ENCODE measurements around the gene KMT2B. TPM values are rescaled to one million over a fixed set of nuclear protein-coding genes. Genes with fewer than 3 reads are reported as not detected.
"Not testable (repeated sequence)": the region's sequence is repeated elsewhere in the genome, so short reads cannot be mapped to it uniquely, and the experiment has no call there.

Gene KMT2B, protein sequence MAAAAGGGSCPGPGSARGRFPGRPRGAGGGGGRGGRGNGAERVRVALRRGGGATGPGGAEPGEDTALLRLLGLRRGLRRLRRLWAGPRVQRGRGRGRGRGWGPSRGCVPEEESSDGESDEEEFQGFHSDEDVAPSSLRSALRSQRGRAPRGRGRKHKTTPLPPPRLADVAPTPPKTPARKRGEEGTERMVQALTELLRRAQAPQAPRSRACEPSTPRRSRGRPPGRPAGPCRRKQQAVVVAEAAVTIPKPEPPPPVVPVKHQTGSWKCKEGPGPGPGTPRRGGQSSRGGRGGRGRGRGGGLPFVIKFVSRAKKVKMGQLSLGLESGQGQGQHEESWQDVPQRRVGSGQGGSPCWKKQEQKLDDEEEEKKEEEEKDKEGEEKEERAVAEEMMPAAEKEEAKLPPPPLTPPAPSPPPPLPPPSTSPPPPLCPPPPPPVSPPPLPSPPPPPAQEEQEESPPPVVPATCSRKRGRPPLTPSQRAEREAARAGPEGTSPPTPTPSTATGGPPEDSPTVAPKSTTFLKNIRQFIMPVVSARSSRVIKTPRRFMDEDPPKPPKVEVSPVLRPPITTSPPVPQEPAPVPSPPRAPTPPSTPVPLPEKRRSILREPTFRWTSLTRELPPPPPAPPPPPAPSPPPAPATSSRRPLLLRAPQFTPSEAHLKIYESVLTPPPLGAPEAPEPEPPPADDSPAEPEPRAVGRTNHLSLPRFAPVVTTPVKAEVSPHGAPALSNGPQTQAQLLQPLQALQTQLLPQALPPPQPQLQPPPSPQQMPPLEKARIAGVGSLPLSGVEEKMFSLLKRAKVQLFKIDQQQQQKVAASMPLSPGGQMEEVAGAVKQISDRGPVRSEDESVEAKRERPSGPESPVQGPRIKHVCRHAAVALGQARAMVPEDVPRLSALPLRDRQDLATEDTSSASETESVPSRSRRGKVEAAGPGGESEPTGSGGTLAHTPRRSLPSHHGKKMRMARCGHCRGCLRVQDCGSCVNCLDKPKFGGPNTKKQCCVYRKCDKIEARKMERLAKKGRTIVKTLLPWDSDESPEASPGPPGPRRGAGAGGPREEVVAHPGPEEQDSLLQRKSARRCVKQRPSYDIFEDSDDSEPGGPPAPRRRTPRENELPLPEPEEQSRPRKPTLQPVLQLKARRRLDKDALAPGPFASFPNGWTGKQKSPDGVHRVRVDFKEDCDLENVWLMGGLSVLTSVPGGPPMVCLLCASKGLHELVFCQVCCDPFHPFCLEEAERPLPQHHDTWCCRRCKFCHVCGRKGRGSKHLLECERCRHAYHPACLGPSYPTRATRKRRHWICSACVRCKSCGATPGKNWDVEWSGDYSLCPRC (N-terminal part only)
- 11.8 TPM for total RNA-seq

DNA sequence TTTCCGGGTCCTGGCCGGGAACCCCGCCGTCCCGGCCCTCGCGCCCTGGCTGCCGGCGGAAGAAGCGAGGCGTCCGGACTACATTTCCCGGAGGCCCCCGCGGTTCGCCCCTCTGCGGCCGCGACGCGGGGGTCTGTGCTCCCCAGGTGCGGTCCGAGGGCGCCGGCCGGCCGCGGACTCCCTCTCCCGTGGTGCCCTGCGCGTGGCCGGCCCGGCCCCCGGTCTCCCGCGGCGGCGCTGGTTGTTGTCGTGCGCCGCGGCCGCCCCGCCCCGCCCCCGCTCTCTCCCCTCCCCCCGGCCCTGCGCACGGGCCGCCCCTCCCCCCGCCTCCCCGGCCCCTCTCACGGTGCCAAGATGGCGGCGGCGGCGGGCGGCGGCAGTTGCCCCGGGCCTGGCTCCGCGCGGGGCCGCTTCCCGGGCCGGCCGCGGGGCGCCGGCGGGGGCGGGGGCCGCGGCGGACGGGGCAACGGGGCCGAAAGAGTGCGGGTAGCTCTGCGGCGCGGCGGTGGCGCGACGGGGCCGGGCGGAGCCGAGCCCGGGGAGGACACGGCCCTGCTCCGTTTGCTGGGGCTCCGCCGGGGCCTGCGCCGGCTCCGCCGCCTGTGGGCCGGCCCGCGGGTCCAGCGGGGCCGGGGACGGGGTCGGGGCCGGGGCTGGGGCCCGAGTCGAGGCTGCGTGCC, at the start of gene KMT2B:
KMT2B (plus strand) TSS at position 339 of the 680 bp plus-strand sequence; CDS start at position 355, 16 bp downstream.
- no peak for DNase-seq

DNA sequence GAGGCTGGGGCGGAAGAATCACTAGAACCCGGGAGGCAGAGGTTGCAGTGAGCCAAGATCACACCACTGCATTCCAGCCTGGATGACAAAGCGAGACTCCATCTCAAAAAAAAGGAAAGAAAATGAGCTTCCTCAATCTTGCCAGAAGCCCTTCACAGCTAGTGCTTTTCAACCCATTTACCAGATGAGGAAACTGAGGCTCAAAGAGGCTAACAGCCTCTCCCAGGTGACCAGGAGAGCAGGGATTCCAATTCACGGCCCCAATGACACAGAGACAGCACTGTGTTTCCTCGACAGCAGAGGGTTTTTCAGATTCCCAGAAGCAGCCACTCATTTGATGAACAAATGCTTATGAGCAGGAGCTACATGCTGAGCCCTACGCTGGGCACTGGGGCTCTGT, 48.2 kb upstream of the KMT2B start:
- DNase-seq, result no peak

DNA sequence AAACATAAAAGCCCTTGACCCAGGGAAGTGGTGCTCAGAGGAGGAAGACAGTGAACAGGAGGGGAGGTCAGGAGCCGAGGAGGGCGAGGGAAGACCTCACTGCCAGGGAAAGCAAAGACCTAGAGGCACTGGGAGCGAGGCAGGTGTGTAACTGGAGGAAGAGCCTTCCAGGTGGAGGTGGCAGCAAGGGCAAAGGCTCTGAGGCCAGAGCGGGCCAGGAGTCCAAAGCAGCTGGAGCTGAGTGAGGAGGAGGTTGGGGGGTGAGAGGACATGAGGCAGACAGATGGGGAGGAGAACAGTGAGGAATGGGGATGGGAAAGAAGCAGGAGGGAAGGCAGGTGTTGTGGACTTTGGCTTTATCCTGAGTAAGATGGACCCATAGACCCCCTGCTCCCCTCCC, 47.8 kb upstream of the KMT2B start:
- DNase-seq, result no peak

DNA sequence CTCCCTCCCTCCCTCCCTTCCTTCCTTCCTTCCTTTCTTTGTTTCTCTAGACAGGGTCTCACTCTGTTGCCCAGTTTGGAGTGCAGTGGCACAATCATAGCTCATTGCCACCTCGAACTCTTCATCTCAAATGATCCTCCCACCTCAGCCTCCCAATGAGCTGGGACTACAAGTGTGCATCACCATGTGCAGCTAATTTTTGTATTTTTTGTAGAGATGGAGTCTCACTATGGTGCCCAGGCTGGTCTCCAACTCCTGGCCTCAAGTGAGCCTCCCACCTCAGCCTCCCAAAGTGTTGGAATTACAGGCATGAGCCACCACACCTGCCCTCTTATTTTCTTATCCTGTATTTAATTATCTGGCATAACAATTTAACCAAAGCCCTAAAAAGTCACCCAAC, 47.1 kb upstream of the KMT2B start:
- DNase-seq, result no peak

DNA sequence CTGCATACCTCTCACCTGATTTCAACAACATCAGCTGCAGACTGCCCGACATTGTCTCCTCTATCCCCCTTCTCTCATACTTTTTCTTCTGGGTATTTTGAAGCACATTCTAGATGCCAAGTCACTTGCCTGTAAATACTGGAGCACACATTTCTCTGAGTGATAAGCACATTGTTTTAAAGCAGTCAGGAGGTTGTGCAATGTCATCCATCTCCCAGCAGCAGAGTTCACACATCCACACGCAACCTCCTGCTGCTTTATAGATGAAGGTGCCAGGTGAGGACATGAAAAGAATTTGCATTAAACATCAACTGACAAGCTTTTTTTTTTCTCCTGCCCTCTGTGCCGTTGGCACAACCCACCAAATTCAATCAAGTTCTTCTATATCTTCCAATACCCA, 46.0 kb upstream of the KMT2B start:
- no peak for DNase-seq

DNA sequence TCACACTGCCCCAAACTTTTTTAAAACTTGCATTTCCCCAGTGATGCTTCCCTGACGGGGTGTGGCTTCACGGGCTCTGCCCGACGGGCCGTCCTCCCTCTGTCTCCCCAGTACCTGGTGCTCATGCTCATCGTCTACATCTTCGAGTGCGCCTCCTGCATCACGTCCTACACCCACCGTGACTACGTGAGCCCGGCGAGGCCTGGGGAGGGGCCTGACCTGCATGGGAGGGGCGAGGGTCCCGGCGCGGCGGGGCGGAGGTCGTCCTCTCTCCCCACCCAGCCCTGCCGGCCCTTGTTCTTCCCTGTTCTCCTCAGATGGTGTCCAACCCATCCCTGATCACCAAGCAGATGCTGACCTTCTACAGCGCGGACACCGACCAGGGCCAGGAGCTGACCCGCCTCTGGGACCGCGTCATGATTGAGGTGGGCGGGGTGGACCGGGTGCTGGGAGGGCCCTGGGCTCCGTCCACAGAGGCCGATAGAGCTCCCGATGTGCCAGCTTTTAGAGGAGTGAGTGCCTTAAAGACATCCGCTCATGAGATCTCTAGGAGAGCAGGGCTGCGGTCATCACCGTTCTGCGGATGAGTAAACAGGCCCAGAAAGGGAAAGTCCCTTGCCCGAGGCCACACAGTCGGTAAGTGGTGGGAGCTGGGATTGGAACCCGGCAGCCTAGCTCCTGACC, 44.5 kb upstream of the KMT2B start:
- DNase-seq, result no peak

DNA sequence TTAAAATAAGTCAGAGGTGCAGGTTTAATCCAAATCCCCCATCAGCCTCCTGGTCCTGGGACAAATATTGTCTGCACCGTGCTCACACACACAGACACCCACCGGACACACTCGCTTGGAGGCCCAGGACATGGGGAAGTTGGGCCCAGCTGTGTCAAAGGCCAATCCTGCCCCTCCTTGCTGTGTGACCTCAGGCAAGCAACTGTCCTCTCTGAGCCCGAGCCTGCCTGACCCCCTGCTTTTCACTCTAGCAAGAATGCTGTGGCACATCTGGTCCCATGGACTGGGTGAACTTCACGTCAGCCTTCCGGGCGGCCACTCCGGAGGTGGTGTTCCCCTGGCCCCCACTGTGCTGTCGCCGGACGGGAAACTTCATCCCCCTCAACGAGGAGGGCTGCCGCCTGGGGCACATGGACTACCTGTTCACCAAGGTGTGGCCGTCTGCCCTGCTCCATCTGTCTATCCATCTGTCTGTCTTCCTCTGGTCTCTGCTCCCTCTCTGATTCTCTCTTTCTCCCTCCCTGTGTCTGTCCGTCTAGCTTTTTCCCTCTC, 42.1 kb upstream of the KMT2B start:
- DNase-seq, result no peak

DNA sequence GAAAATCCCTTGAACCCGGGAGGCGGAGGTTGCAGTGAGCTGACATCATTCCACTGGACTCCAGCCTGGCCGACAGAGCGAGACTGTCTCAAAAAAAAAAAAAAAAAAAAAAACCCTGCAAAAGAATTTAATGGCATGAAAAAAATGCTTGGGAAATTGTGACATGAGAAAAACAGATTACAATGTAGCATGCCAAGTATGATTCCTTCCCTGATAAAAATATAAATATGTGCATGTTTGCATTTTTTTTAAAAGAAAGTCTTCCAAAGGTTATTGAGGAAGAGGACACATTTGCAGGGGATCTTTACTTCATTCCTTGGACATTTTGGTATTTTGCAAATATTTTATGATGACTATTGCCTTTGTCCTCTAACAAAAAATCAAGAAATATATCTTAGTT, 28.0 kb upstream of the KMT2B start:
- DNase-seq, result no peak

DNA sequence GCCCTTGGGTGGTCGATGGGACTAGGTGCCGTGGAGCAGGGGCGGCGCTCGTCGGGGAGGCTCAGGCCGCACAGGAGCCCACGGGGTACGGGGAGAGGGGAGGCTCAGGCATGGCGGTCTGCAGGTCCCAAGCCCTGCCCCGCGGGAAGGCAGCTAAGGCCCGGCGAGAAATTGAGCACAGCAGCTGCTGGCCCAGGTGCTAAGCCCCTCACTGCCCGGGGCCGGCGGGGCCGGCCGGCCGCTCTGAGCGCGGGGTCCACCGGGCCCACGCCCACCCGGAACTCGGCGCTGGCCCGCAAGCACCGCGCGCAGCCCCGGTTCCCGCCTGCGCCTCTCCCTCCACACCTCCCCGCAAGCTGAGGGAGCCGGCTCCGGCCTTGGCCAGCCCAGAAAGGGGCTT, 26.7 kb upstream of the KMT2B start:
- not testable (repeated sequence) for DNase-seq

DNA sequence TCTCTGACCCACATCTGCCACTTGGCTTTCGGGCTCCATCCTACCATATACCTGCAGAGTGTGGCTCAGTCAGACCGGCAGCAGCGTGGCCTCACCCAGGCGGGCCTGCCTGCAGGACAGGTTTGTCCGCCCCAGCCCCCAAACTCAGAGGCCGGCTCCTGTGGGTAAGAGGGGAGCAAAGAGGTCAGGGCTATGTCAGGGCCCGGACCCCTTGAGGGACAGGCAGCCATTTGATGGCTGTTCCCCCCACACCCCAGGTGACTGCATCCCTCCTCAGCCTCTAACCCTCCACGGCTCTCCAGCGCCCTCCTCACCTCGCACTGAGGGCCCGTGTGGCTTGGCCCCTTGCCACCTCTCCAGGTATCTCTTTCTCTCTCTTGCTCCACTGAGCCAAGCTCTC, 25.8 kb upstream of the KMT2B start:
- no peak for DNase-seq

DNA sequence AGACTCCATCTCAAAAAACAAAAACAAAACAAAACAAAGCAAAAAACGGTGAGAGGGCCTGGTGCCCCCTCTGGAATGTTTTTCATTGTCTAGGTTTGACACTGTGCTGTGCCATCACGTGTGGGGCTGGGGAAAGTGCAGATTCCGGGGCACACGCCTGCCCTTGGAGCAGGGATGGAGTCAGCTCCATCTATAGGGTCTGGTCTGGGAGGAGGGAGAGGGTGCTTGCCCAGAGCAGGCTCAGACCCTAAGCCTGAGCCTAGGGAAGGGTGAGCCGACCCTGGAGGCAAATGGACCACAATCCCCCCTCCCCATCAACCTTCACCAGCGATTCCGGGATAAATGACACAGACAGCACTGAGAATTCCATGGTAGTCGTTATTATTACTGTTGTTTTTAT, 24.4 kb upstream of the KMT2B start:
- DNase-seq, result no peak

DNA sequence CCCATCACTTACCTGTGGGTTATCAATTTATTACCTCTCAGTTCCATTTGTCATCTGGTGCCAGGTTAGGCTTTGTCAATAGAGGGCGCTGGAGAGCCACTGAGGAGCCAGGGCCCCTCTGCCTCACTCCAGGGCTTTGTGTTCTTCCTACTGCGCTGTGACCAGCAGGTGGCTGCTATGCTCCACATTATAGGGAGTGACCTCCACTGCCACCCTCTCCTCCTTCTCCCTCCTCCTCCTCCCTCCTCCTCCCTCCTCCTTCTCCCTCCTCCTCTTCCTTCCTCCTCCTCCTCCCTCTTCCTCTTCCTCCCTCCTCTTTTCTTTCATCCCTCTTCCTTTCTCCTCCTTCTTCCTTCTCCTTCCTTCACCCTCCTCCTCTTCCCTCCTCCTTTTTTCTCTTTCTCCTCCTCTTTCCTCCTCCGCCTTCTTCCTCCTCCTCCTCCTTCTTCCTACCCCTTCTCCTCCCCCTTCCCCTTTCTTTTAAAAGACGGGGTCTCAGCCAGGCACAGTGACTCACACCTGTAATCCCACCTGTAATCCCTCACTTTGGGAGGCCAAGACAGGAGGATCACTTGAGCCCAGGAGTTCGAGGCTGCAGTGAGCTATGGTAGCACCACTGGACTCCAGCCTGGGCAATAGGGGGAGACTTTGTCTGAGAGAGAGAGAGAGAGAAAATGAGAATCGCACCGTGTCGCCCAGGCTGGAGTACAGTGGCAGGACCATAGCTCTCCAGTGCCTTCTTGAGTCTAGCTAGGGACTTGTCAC, 23.8 kb upstream of the KMT2B start:
- DNase-seq, result peak; percentile 45

DNA sequence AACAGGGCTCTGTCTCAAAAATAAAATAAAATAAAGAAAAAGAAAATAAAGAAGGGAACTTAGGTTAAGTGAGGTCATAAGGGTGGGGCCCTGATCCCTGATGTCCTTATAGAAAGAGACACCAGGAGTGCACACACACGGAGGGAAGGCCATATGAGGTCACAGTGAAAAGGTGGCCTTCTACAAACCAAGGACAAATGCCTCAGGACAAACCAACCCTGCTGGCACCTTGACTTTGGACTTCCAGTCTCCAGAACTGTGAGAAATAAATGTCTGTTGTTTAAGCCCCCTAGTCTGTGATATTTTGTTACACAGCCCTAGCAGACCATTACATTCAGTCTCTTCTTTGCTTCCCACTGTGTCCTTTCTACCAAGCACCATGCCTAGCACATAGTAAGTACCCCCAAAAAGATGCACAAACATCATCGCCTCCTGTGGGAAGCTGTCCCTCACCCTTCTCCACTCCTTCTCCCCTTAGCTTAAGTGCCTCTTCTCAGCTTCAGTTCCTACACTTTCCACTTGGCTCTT, 21.8 kb upstream of the KMT2B start:
- no peak for DNase-seq

DNA sequence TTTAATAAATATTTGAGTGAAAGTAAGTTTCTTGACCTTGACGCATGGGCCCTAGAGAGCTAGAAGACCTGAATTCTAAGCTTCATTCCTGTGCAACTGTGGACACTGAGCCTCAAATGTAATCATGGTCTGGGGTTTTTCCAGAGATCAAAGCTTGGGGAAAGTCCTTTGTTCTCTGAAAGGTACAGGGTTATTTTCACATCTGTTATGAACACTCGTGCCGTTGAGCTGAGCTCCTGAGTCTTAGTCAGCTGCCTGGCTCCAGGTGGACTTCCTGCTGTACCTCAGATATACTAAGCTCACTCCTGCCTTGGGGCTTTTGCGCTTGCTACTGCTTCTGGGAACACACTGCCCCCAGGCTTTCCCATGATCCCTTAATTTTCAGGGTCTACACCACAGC, 21.0 kb upstream of the KMT2B start:
- DNase-seq, result no peak

DNA sequence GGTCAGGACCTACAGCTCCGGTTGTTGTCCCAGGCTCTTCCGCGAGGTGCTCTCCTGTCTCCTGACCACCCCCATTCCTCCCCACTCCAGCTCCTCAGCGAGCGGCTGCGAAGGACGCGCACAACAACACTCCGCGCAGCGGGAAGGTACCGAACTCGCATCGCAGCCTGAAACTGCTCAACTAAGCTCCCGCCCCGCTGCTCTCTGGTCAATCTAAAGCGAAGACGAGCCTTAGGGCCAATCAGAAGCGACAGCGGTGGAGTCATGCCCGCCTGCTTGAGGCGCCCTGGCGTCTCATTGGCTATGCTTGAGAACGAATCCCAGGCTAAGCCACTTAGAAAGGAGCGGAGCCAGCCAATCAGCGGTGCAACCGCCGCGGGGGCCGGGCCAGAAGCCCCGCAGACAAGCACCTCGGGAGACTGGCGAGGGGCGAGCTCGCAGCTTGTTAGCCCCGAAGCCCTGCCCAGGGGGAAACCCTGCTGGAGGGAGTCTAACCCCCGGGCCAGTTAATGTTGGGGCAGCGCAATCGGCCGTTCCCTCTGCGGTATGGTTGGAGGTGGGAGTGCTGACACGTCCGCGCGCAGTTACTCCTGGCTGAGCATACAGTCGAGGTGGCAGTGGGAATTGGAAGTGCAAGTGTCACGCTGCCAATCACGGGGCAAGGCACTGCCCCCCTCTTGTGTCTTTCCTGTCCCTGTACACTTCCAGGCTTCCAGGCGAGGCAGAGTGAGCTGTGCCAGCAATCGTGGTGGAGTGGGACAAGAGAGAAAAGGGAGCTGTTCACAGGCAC, 15.4 kb upstream of the KMT2B start:
- peak; percentile 95 for DNase-seq

DNA sequence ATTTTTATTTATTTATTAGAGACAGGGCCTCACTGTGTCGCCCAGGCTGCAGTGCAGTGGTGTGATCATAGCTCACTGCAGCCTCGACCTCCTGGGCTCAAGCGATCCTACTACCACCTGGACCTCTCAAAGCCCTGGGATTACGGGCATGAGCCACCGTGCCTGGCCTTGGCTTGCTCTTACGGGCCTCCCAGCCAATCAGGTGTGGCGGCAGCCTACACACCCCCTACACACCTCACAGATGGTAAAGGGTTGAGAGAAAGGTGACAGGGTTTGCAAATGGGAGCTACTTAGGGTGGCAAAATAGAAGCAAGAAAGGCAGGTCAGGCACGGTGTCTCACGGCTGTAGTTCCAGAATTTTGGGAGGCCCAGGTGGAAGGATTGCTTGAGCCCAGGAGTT, 14.5 kb upstream of the KMT2B start:
- DNase-seq, result no peak

DNA sequence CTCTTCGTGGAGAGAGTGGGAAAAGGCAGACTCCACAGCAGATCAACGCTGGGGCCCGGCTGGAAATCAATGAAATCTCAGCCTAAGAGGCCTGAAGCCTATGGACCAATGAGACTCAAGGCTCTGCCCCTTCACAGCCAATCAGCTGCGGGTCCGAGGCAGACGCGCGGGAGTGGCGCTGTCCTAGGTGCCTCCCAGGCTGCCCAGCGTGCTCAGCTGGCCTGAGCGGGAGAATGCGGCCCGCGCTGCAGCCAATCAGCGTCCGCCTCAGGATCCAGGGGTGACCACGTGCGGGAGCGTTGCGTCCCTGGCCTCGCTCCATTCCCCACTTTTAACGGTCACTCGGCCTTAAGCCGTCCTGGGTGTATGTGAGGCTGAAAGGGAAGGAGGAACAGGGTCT, 13.6 kb upstream of the KMT2B start, which contains the start of gene ZBTB32:
ZBTB32 (plus strand) TSS at position 341 of the 400 bp plus-strand sequence. CDS start 10,069 bp downstream, outside the sequence.
- no peak for DNase-seq

DNA sequence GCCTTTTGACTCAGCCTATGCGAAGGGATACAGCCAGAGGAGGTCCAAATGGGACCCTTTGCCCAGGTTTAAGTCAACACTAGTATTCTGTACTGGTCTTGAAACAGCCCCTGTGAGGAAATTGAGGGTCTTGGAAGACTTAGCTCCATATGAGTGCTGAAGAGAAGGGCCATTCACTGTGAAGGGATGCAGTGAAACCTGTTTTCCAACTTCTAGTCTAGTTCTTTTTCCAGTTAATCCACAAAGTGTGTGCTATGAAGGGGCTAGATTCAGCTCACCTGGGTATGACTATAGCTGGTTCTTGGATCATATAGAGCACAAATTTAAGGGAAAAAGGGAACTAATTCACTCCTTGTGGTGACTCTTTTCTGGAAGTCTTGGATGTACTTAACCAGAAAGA, 9.4 kb upstream of the KMT2B start:
- no peak for DNase-seq

Measured in skin of body (tissue), 2 donors.